H1 (cell line): ENCODE data around the gene AIFM3. TPM values are rescaled to one million over a fixed set of nuclear protein-coding genes. Genes with fewer than 3 reads are reported as not detected.

Experiments used
- CTCF ChIA-PET: fragments of 300-600 bp; sonication (Branson Sonifier 250); formaldehyde crosslinking; loops from one replicate; lab custom pipeline; 2021; ENCODE audit not compliant: partially characterized antibody; lab: Charles Lee
- POLR2A ChIA-PET: fragments of 300-600 bp; sonication (Branson Sonifier 250); formaldehyde crosslinking; loops from one replicate; lab custom pipeline; 2021; ENCODE audit warnings: inconsistent platforms; ENCODE audit not compliant: partially characterized antibody; lab: Charles Lee
- DNase-seq, 2 experiments: peaks; one replicate each; pipeline versions ENCODE4 v3.0.0 to v3.0.0-alpha.2; 2010 to 2022; ENCODE audit warnings: low spot score in 2 of 2, low read depth in 1 of 2, mixed read lengths in 1 of 2
- FAIRE-seq: peaks from 2 replicates; lab custom pipeline; 2011; peaks lifted over from hg19 to GRCh38; lab: Jason Lieb, UNC
- H2AFZ ChIP-seq: 2 replicates; pipeline ENCODE4 v1.8.1; 2012; ENCODE audit warnings: low read length, inconsistent platforms
- H2AK5ac ChIP-seq: 2 replicates; pipeline ENCODE4 v1.6.1; 2013; ENCODE audit warnings: low read depth, low read length
- H2BK120ac ChIP-seq: replicated peaks from 2 replicates; pipeline ENCODE3; 2013; ENCODE audit warnings: low read depth, low read length, inconsistent platforms
- H2BK12ac ChIP-seq: 2 replicates; pipeline ENCODE4 v1.6.1; 2013; ENCODE audit warnings: low read depth, low read length
- H2BK15ac ChIP-seq: 2 replicates; pipeline ENCODE4 v1.6.1; 2013; ENCODE audit warnings: low read length
- H2BK20ac ChIP-seq: 2 replicates; pipeline ENCODE4 v1.6.1; 2013; ENCODE audit warnings: low read length
- H2BK5ac ChIP-seq: 2 replicates; pipeline ENCODE4 v1.6.1; 2013; ENCODE audit warnings: low read depth, low read length
- H3K14ac ChIP-seq: 2 replicates; pipeline ENCODE4 v1.6.1; 2013; ENCODE audit warnings: inconsistent platforms; ENCODE audit not compliant: insufficient read length
- H3K18ac ChIP-seq: 2 replicates; pipeline ENCODE4 v1.6.1; 2013; ENCODE audit warnings: low read length; ENCODE audit errors: extremely low read depth
- H3K23ac ChIP-seq: 2 replicates; pipeline ENCODE4 v1.6.1; 2013; ENCODE audit warnings: inconsistent platforms; ENCODE audit not compliant: insufficient read length
- H3K23me2 ChIP-seq: 2 replicates; pipeline ENCODE4 v1.6.1; 2013; ENCODE audit warnings: low read depth, low read length
- H3K27ac ChIP-seq: 2 replicates; pipeline ENCODE4 v1.6.1; 2011; ENCODE audit warnings: low read depth, low read length, inconsistent platforms
- H3K27me3 ChIP-seq, 4 experiments: replicated peaks in 1 of 4; 1 replicate in 1 of 4; 2 replicates in 3 of 4; pipeline versions ENCODE4 v1.6.1 to v1.8.1; 2011 to 2013; ENCODE audit warnings: low read length in 3 of 4, mild to moderate bottlenecking in 3 of 4, inconsistent platforms in 2 of 4, mixed read lengths in 2 of 4, moderate library complexity in 1 of 4; ENCODE audit not compliant: control insufficient read depth in 3 of 4, insufficient read depth in 3 of 4; ENCODE audit errors: extremely low read depth in 1 of 4
- H3K36me3 ChIP-seq, 4 experiments: 2 replicates each; pipeline versions ENCODE4 v1.6.1 to v1.8.1; 2011 to 2013; ENCODE audit warnings: mild to moderate bottlenecking in 4 of 4, low read length in 3 of 4, moderate library complexity in 2 of 4, control low read depth in 1 of 4, inconsistent platforms in 1 of 4; ENCODE audit not compliant: insufficient read depth in 4 of 4, control insufficient read depth in 2 of 4
- H3K4ac ChIP-seq: replicated peaks from 2 replicates; pipeline ENCODE3; 2013; ENCODE audit warnings: low read length, low read depth, mixed read lengths, inconsistent platforms; ENCODE audit not compliant: insufficient read length
- H3K4me1 ChIP-seq, 4 experiments: replicated peaks in 1 of 4; 1 replicate in 1 of 4; 2 replicates in 3 of 4; pipeline versions ENCODE4 v1.6.1 to v1.8.1; 2011 to 2013; ENCODE audit warnings: low read length in 3 of 4, inconsistent platforms in 2 of 4, mixed read lengths in 1 of 4; ENCODE audit not compliant: insufficient read depth in 4 of 4, control insufficient read depth in 3 of 4
- H3K4me2 ChIP-seq, 2 experiments: 2 replicates each; pipeline versions ENCODE4 v1.6.1 to v1.8.1; 2011 to 2013; ENCODE audit warnings: low read depth in 2 of 2, low read length in 2 of 2, control low read depth in 1 of 2, inconsistent platforms in 1 of 2, mild to moderate bottlenecking in 1 of 2; ENCODE audit not compliant: insufficient read depth in 1 of 2
- H3K4me3 ChIP-seq, 4 experiments: fragments of 200-600, 300-600 bp in 1 of 4; sonication (generic), shearing (Covaris generic), sonication (Bioruptor Twin) in 1 of 4; 2 replicates each; pipeline versions ENCODE4 v1.5.1 to v1.8.1; 2011 to 2016; ENCODE audit warnings: low read length in 4 of 4, low read depth in 3 of 4, control low read depth in 2 of 4, inconsistent platforms in 2 of 4, mild to moderate bottlenecking in 2 of 4, mixed read lengths in 1 of 4, moderate library complexity in 1 of 4; ENCODE audit not compliant: insufficient read depth in 2 of 4; ENCODE audit errors: extremely low read depth in 1 of 4
- H3K56ac ChIP-seq: replicated peaks from 2 replicates; pipeline ENCODE3; 2013; ENCODE audit warnings: low read depth, mild to moderate bottlenecking, mixed read lengths, low read length, inconsistent platforms; ENCODE audit not compliant: insufficient read length
- H3K79me1 ChIP-seq: 2 replicates; pipeline ENCODE4 v1.6.1; 2013; ENCODE audit warnings: low read depth, low read length, control low read depth
- H3K79me2 ChIP-seq, 2 experiments: 2 replicates each; pipeline versions ENCODE4 v1.6.1 to v1.8.1; 2012 to 2013; ENCODE audit warnings: low read length in 2 of 2, mild to moderate bottlenecking in 2 of 2, inconsistent platforms in 1 of 2; ENCODE audit not compliant: insufficient read depth in 2 of 2, control insufficient read depth in 1 of 2
- H3K9ac ChIP-seq, 4 experiments: replicated peaks in 1 of 4; 1 replicate in 1 of 4; 2 replicates in 3 of 4; pipeline versions ENCODE4 v1.6.1 to v1.8.1; 2011 to 2013; ENCODE audit warnings: low read depth in 3 of 4, low read length in 3 of 4, control low read depth in 2 of 4, mild to moderate bottlenecking in 2 of 4, moderate library complexity in 2 of 4, inconsistent platforms in 1 of 4; ENCODE audit errors: extremely low read depth in 1 of 4
- H3K9me3 ChIP-seq, 2 experiments: 2 replicates each; pipeline versions ENCODE4 v1.6.1 to v1.8.1; 2012 to 2013; ENCODE audit warnings: mild to moderate bottlenecking in 2 of 2, moderate library complexity in 2 of 2, control low read depth in 1 of 2, inconsistent platforms in 1 of 2, low read depth in 1 of 2, low read length in 1 of 2, mixed read lengths in 1 of 2; ENCODE audit not compliant: insufficient read depth in 2 of 2
- H4K20me1 ChIP-seq, 2 experiments: replicated peaks in 1 of 2; 2 replicates each; pipeline versions ENCODE3 to v1.8.1; 2011 to 2013; ENCODE audit warnings: inconsistent platforms in 2 of 2, low read length in 2 of 2, mild to moderate bottlenecking in 1 of 2; ENCODE audit not compliant: insufficient read depth in 2 of 2, control insufficient read depth in 1 of 2
- H4K5ac ChIP-seq: 2 replicates; pipeline ENCODE4 v1.6.1; 2013; ENCODE audit warnings: low read length, low read depth, mixed read lengths, inconsistent platforms; ENCODE audit not compliant: insufficient read length
- H4K8ac ChIP-seq: 2 replicates; pipeline ENCODE4 v1.8.0; 2013; ENCODE audit warnings: mild to moderate bottlenecking, moderate library complexity, low read length, inconsistent platforms; ENCODE audit not compliant: insufficient read depth; ENCODE audit errors: extremely low read depth
- H4K91ac ChIP-seq: replicated peaks from 2 replicates; pipeline ENCODE3; 2013; ENCODE audit warnings: low read length, mixed read lengths, inconsistent platforms; ENCODE audit not compliant: insufficient read length
- ATF2 ChIP-seq: IDR thresholded peaks from 2 replicates; pipeline ENCODE4 v1.6.1; 2012; ENCODE audit warnings: low read length, inconsistent platforms
- ATF3 ChIP-seq: IDR thresholded peaks from 2 replicates; pipeline ENCODE4 v1.6.1; 2011; ENCODE audit warnings: low read depth, mild to moderate bottlenecking, low read length; ENCODE audit not compliant: insufficient read depth
- CHD2 ChIP-seq: IDR thresholded peaks from 2 replicates; pipeline ENCODE4 v1.6.1; 2012; ENCODE audit warnings: low read length, improper control_type of control experiment
- CTCF ChIP-seq, 3 experiments: IDR thresholded peaks; 1 replicate in 2 of 3; 2 replicates in 1 of 3; pipeline versions ENCODE4 v1.5.1 to v1.6.1; 2011; ENCODE audit warnings: low read length in 3 of 3, mild to moderate bottlenecking in 3 of 3, inconsistent platforms in 2 of 3, low read depth in 1 of 3, moderate library complexity in 1 of 3; ENCODE audit not compliant: insufficient read depth in 1 of 3; ENCODE audit errors: control extremely low read depth in 1 of 3
- FOSL1 ChIP-seq: IDR thresholded peaks from 2 replicates; pipeline ENCODE4 v1.6.1; 2011; ENCODE audit warnings: mild to moderate bottlenecking, low read depth, low read length, moderate library complexity; ENCODE audit not compliant: insufficient read depth
- GABPA ChIP-seq: IDR thresholded peaks from 2 replicates; pipeline ENCODE4 v1.6.1; 2011; ENCODE audit warnings: mild to moderate bottlenecking, low read length, moderate library complexity, borderline replicate concordance; ENCODE audit not compliant: insufficient read depth
- GTF2F1 ChIP-seq: IDR thresholded peaks from 2 replicates; pipeline ENCODE4 v1.6.1; 2012; ENCODE audit warnings: low read depth, low read length, improper control_type of control experiment, borderline replicate concordance
- MAFK ChIP-seq: IDR thresholded peaks from 2 replicates; pipeline ENCODE4 v1.6.1; 2012; ENCODE audit warnings: low read depth, mild to moderate bottlenecking, improper control_type of control experiment, low read length
- SP4 ChIP-seq: IDR thresholded peaks from 2 replicates; pipeline ENCODE4 v1.6.1; 2012; ENCODE audit warnings: low read length, inconsistent platforms
- WGBS, 2 experiments: shearing (Covaris generic) in 1 of 2; methylation state at CpG; one replicate each; pipeline versions ENCODE4 v1.1.6 to v1.1.7; 2013 to 2015; ENCODE audit warnings: low lambda C conversion rate in 2 of 2, mixed read lengths in 2 of 2, inconsistent platforms in 1 of 2, low coverage in 1 of 2, missing lambda C conversion rate in 1 of 2; ENCODE audit not compliant: insufficient replicate concordance in 2 of 2, insufficient coverage in 1 of 2, insufficient read length in 1 of 2; ENCODE audit errors: extremely low coverage in 1 of 2, missing lambda C conversion rate in 1 of 2; 5-methylcytosine and 5-hydroxymethylcytosine counted together
- polyA plus RNA-seq, 7 experiments: library from polyadenylated mRNA; depleted of rRNA in 3 of 7; stranded (reverse) in 5 of 7; unstranded in 2 of 7; fragments of >200 nt in 5 of 7; fragments of 200-250 nt in 2 of 7; gene quantifications; 1 replicate in 5 of 7; 2 replicates in 1 of 7; 4 replicates in 1 of 7; pipeline versions ENCODE4 v1.2.1 to v1.2.3, GENCODE V29; 2011 to 2013; ENCODE audit warnings: missing spikeins in 2 of 7, mixed read lengths in 2 of 7
- total RNA-seq: library from RNA; stranded (reverse); fragmentation: NEBNext Ultra II Directional; extraction: Animal tissue kit (Norgen Biotek cat#: 25700); gene quantifications from 2 replicates; pipeline ENCODE4 v1.2.1, GENCODE V29; 2021

The AIFM3 gene
- total and polyA plus RNA-seq, 2 of the 8 experiments (the other 6 are each of a cell fraction or from before 2014, with no cell fraction given), result 0.86 to 1.4 TPM

GRCh38 chr22:20962491-20962945, 4.5 kb upstream of the AIFM3 start:
- Histone ChIP-seq H2BK120ac (no peak overlapping the region), H2BK5ac (no peak overlapping the region), H2AK5ac (no peak overlapping the region), H3K4me2 (no peak overlapping the region), H2AFZ (no peak overlapping the region), H3K56ac (no peak overlapping the region), H3K9me3 (no peaks in the 10 kb centered on the region), H4K5ac (no peak overlapping the region), H4K20me1 (peaks cover 6 to 11% of the 10 kb centered on the region in 2 experiments), H3K14ac (no peak overlapping the region), H3K9ac (no peak overlapping the region), H3K23ac (no peak overlapping the region), H4K8ac (no peak overlapping the region), H3K4me1 (peaks cover 0 to 10% (median 5%) of the 10 kb centered on the region in 4 experiments; a peak in 6 of 7 replicates), H3K4ac (no peak overlapping the region), H3K23me2 (peaks cover 4% of the 10 kb centered on the region; the same call in 1 of the 2 replicates), H3K27ac (no peak overlapping the region), H3K79me1 (no peaks in the 10 kb centered on the region), H3K18ac (no peak overlapping the region), H2BK20ac (no peak overlapping the region), H2BK12ac (no peak overlapping the region), H3K79me2 (no peaks in the 10 kb centered on the region), H3K4me3 (no peak overlapping the region), H4K91ac (no peak overlapping the region), H3K27me3 (peaks cover 33 to 50% (median 49%) of the 10 kb centered on the region in 4 experiments), H2BK15ac (no peak overlapping the region), H3K36me3 (no peaks in the 10 kb centered on the region)
- CTCF ChIA-PET, result interaction anchor here (0.6 to 13.5 kb wide), 13 partner anchors 9 to 1995 kb away, joined by 3 to 115 read pairs (median 5); partner anchors contain the start of genes AIFM3 and LZTR1
- DNase-seq (no peak), FAIRE-seq (no peak)
- POLR2A ChIA-PET, result no interaction called here
- WGBS, 2 experiments, result 91% methylated on average over 4 of the region's 6 CpGs; no CpG with 5 or more reads in 1 of the 2 experiments
- TF ChIP-seq GTF2F1 (no peak), CTCF (IDR thresholded peaks at IDR 0.05; ENCODE audit: control extremely low read depth in 1 of 3, insufficient read depth in 1 of 3, low read depth in 1 of 3, low read length in 3 of 3) (no peak), SP4 (no peak), MAFK (no peak), CHD2 (no peak), ATF3 (no peak), ATF2 (no peak), FOSL1 (no peak), GABPA (no peak)
